HEK293 (cell line): ENCODE results near the gene MED29.

Experiments
- FEZF1 ChIP-seq: fragments of 450-650 bp; formaldehyde crosslinking; IDR thresholded peaks from 2 replicates; pipeline ENCODE4 v1.5.1; 2016; ENCODE audit warnings: missing biosample characterization, missing genetic modification characterization
- KLF7 ChIP-seq: fragments of 450-650 bp; formaldehyde crosslinking; IDR thresholded peaks from 2 replicates; pipeline ENCODE4 v1.5.1; 2016; ENCODE audit warnings: missing biosample characterization, missing genetic modification characterization, borderline replicate concordance
- OSR2 ChIP-seq: fragments of 450-650 bp; formaldehyde crosslinking; IDR thresholded peaks from 2 replicates; pipeline ENCODE4 v1.5.1; 2016; ENCODE audit warnings: missing biosample characterization, missing genetic modification characterization
- PRDM4 ChIP-seq: fragments of 450-650 bp; formaldehyde crosslinking; IDR thresholded peaks from 2 replicates; pipeline ENCODE4 v1.5.1; 2017; ENCODE audit warnings: missing biosample characterization, missing genetic modification characterization
- PRDM6 ChIP-seq: fragments of 450-650 bp; formaldehyde crosslinking; IDR thresholded peaks from 2 replicates; pipeline ENCODE4 v1.5.1; 2017; ENCODE audit warnings: missing biosample characterization, missing genetic modification characterization
- SP2 ChIP-seq: fragments of 450-650 bp; formaldehyde crosslinking; IDR thresholded peaks from 2 replicates; pipeline ENCODE4 v1.5.1; 2016; ENCODE audit warnings: missing biosample characterization, missing genetic modification characterization
- TRIM28 ChIP-seq: IDR thresholded peaks from 2 replicates; pipeline ENCODE4 v1.6.1; 2011; ENCODE audit warnings: low read length, control low read depth, borderline replicate concordance
- ZBTB44 ChIP-seq: fragments of 450-650 bp; IDR thresholded peaks from 2 replicates; pipeline ENCODE4 v1.5.1; 2018; ENCODE audit warnings: missing biosample characterization, mild to moderate bottlenecking, missing genetic modification characterization
- ZBTB8A ChIP-seq: fragments of 450-650 bp; formaldehyde crosslinking; IDR thresholded peaks from 2 replicates; pipeline ENCODE4 v1.5.1; 2016; ENCODE audit warnings: missing biosample characterization, missing genetic modification characterization
- ZFP69B ChIP-seq: fragments of 450-650 bp; formaldehyde crosslinking; IDR thresholded peaks from 2 replicates; pipeline ENCODE4 v1.5.1; 2016; ENCODE audit warnings: missing biosample characterization, missing genetic modification characterization
- ZNF133 ChIP-seq: fragments of 450-650 bp; formaldehyde crosslinking; IDR thresholded peaks from 2 replicates; pipeline ENCODE4 v1.5.1; 2016; ENCODE audit warnings: missing biosample characterization, missing genetic modification characterization
- ZNF16 ChIP-seq: fragments of 450-650 bp; formaldehyde crosslinking; IDR thresholded peaks from 2 replicates; pipeline ENCODE4 v1.5.1; 2016; ENCODE audit warnings: low read depth, missing biosample characterization, missing genetic modification characterization
- ZNF174 ChIP-seq: fragments of 450-650 bp; formaldehyde crosslinking; IDR thresholded peaks from 2 replicates; pipeline ENCODE4 v1.5.0; 2017; ENCODE audit warnings: missing biosample characterization, mild to moderate bottlenecking, missing genetic modification characterization
- ZNF274 ChIP-seq, 2 experiments: fragments of 200-500 bp in 1 of 2; fragments of 450-650 bp in 1 of 2; sonication (Bioruptor generic) in 1 of 2; formaldehyde crosslinking in 1 of 2; IDR thresholded peaks; 2 replicates each; pipeline versions ENCODE4 v1.5.1 to v1.6.1; 2014 to 2016; ENCODE audit warnings: borderline replicate concordance in 1 of 2, inconsistent platforms in 1 of 2, low read length in 1 of 2, missing biosample characterization in 1 of 2, missing genetic modification characterization in 1 of 2
- ZNF292 ChIP-seq: fragments of 450-650 bp; formaldehyde crosslinking; IDR thresholded peaks from 2 replicates; pipeline ENCODE4 v1.5.1; 2016; ENCODE audit warnings: low read depth, missing biosample characterization, missing genetic modification characterization, borderline replicate concordance
- ZNF37A ChIP-seq: fragments of 450-650 bp; IDR thresholded peaks from 2 replicates; pipeline ENCODE4 v1.5.1; 2018; ENCODE audit warnings: missing biosample characterization, missing genetic modification characterization
- ZNF423 ChIP-seq: fragments of 450-650 bp; formaldehyde crosslinking; IDR thresholded peaks from 2 replicates; pipeline ENCODE4 v1.5.1; 2016; ENCODE audit warnings: missing biosample characterization, missing genetic modification characterization
- ZNF426 ChIP-seq: fragments of 450-650 bp; formaldehyde crosslinking; IDR thresholded peaks from 2 replicates; pipeline ENCODE4 v1.5.1; 2017; ENCODE audit warnings: missing biosample characterization, missing genetic modification characterization, mild to moderate bottlenecking, inconsistent platforms, moderate library complexity
- ZNF610 ChIP-seq: fragments of 450-650 bp; formaldehyde crosslinking; IDR thresholded peaks from 2 replicates; pipeline ENCODE4 v1.5.1; 2016; ENCODE audit warnings: missing biosample characterization, missing genetic modification characterization, borderline replicate concordance
- ZNF626 ChIP-seq: fragments of 450-650 bp; sonication (Bioruptor Pico); formaldehyde crosslinking; IDR thresholded peaks from 2 replicates; pipeline ENCODE4 v1.5.1; 2018; ENCODE audit warnings: missing biosample characterization, missing genetic modification characterization, inconsistent platforms
- ZNF645 ChIP-seq: fragments of 450-650 bp; formaldehyde crosslinking; IDR thresholded peaks from 2 replicates; pipeline ENCODE4; 2016; ENCODE audit warnings: missing biosample characterization, missing genetic modification characterization
- ZNF776 ChIP-seq: fragments of 450-650 bp; formaldehyde crosslinking; IDR thresholded peaks from 2 replicates; pipeline ENCODE4 v1.5.0; 2017; ENCODE audit warnings: missing biosample characterization, missing genetic modification characterization, borderline replicate concordance
- ZNF837 ChIP-seq: fragments of 450-650 bp; formaldehyde crosslinking; IDR thresholded peaks from 2 replicates; pipeline ENCODE4 v1.5.1; 2016; ENCODE audit warnings: missing biosample characterization, missing genetic modification characterization
- TF ChIP-seq, protein P1 (sequence below): fragments of 450-650 bp; formaldehyde crosslinking; IDR thresholded peaks from 2 replicates; pipeline ENCODE4 v1.5.1; 2017; ENCODE audit warnings: missing biosample characterization, missing genetic modification characterization
- TF ChIP-seq, protein P2 (sequence below): fragments of 450-650 bp; formaldehyde crosslinking; IDR thresholded peaks from 2 replicates; pipeline ENCODE4 v1.5.1; 2016; ENCODE audit warnings: missing biosample characterization, missing genetic modification characterization
- TF ChIP-seq, protein P3 (sequence below): IDR thresholded peaks from 2 replicates; pipeline ENCODE4 v1.6.1; 2011; ENCODE audit warnings: mild to moderate bottlenecking, low read depth, low read length, borderline replicate concordance

The MED29 gene

DNA sequence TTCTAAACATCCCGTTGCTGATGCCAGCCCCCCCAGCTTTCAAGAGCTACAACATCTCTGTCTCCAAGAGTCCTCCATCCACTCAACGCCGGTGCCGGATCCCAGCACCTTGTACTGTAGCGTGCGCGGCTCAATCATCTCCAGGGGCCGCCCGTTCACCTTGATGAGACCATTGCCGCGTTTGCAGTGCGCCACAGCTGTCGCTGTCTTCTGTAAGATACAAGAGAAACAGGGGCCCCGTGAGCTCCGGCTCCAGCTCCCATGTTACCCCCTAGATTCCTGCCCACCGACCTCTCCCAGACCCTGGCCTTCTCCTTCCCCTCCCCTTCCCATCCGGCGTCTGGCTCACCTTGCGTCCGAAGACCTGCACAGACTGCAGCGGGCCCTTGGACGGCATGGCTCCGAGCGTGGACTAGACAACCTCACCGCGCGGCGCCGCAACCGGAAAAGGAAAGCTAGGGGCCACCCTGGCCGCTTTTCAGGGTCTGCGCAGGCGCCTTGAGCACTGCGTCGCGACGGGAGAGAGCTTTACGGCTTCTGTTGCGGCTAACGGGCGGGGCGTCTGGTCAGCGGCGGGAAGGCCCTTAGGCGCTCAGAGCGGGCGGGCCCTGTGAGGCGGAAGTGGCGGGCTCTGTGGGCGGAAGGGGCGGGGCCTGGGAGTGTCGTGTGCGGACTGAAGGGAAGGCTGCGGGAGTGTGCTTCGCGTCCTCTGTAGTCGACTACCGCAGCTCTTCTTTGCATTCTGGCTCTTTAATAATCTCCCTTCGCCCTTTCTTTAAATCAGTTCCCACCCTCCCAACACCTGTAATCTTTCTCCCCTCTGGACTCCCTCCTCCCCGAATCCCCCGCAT is 44.5 kb downstream of the MED29 start, which contains the start of gene RPS16 (continued):
- TF ChIP-seq ZNF423 (tag by site-specific recombination) (no peak), ZNF837 (tag by site-specific recombination) (no peak), FEZF1 (tag by site-specific recombination) (no peak), ZFP69B (tag by site-specific recombination) (peak; percentile 36; the same call in 1 of the 2 replicates), ZNF274 (IDR thresholded peaks at IDR 0.05; ENCODE audit: low read length) (no peak), ZNF274 (tag by site-specific recombination; IDR thresholded peaks at IDR 0.05; ENCODE audit: borderline replicate concordance) (no peak), ZNF174 (tag by site-specific recombination) (no peak), OSR2 (tag by site-specific recombination) (no peak), ZNF292 (tag by site-specific recombination) (no peak), PRDM6 (tag by site-specific recombination) (no peak), ZNF16 (tag by site-specific recombination) (peak; percentile 50; the same call in 1 of the 2 replicates), ZNF776 (tag by site-specific recombination) (no peak), PRDM4 (tag by site-specific recombination) (peak; percentile 30; the same call in 1 of the 2 replicates), ZNF37A (tag by site-specific recombination) (no peak), ZNF626 (tag by site-specific recombination) (no peak), ZBTB44 (tag by site-specific recombination) (no peak), TRIM28 (no peak), KLF7 (0 out of 2 replicates have a peak, but pooled peaks have one; percentile 66), SP2 (tag by site-specific recombination) (peak; percentile 99), ZNF645 (peak; percentile 71; the same call in 1 of the 2 replicates), ZBTB8A (tag by site-specific recombination) (peak; percentile 75), ZNF610 (tag by site-specific recombination) (no peak), ZNF426 (tag by site-specific recombination) (no peak), ZNF133 (tag by site-specific recombination) (no peak)
- TF ChIP-seq, protein P1, sequence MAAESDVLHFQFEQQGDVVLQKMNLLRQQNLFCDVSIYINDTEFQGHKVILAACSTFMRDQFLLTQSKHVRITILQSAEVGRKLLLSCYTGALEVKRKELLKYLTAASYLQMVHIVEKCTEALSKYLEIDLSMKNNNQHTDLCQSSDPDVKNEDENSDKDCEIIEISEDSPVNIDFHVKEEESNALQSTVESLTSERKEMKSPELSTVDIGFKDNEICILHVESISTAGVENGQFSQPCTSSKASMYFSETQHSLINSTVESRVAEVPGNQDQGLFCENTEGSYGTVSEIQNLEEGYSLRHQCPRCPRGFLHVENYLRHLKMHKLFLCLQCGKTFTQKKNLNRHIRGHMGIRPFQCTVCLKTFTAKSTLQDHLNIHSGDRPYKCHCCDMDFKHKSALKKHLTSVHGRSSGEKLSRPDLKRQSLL (tag by site-specific recombination) = peak; percentile 87
- TF ChIP-seq, protein P2, sequence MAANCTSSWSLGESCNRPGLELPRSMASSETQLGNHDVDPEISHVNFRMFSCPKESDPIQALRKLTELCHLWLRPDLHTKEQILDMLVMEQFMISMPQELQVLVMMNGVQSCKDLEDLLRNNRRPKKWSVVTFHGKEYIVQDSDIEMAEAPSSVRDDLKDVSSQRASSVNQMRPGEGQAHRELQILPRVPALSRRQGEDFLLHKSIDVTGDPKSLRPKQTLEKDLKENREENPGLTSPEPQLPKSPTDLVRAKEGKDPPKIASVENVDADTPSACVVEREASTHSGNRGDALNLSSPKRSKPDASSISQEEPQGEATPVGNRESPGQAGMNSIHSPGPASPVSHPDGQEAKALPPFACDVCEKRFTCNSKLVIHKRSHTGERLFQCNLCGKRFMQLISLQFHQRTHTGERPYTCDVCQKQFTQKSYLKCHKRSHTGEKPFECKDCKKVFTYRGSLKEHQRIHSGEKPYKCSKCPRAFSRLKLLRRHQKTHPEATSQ (tag by site-specific recombination) = peak; percentile 61; the same call in 1 of the 2 replicates
- TF ChIP-seq, protein P3, sequence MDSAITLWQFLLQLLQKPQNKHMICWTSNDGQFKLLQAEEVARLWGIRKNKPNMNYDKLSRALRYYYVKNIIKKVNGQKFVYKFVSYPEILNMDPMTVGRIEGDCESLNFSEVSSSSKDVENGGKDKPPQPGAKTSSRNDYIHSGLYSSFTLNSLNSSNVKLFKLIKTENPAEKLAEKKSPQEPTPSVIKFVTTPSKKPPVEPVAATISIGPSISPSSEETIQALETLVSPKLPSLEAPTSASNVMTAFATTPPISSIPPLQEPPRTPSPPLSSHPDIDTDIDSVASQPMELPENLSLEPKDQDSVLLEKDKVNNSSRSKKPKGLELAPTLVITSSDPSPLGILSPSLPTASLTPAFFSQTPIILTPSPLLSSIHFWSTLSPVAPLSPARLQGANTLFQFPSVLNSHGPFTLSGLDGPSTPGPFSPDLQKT = peak; percentile 38; the same call in 1 of the 2 replicates
